Right cardiac atrium (tissue), 5 donors: ENCODE data around the gene GSAP. TPM values are rescaled to one million over a fixed set of nuclear protein-coding genes. Genes with fewer than 3 reads are reported as not detected.

ENCODE experiments used
- ATAC-seq, 2 donors: fragments of 200-7000 bp; cut with Tn5 transposase; one replicate each; pipeline versions ENCODE4 v1.8.0 to v1.9.1; 2020; ENCODE audit warnings: moderate library complexity in 2 of 2, mild to moderate bottlenecking in 1 of 2
- DNase-seq, 3 donors: peaks; one replicate each; pipeline ENCODE4 v3.0.0-alpha.2; 2020
- H3K27ac ChIP-seq: one replicate; pipeline ENCODE4 v1.5.1; 2013; ENCODE audit warnings: mild to moderate bottlenecking, low read length, control low read depth, moderate library complexity
- H3K27me3 ChIP-seq: one replicate; pipeline ENCODE4 v1.6.1; 2013; ENCODE audit not compliant: control insufficient read depth, insufficient read depth
- H3K4me1 ChIP-seq: one replicate; pipeline ENCODE4 v1.6.1; 2013; ENCODE audit warnings: low read length; ENCODE audit not compliant: control insufficient read depth, insufficient read depth
- H3K4me3 ChIP-seq: one replicate; pipeline ENCODE4 v1.5.1; 2013; ENCODE audit warnings: low read length, control low read depth
- H3K9me3 ChIP-seq: one replicate; pipeline ENCODE4 v1.6.1; 2013; ENCODE audit warnings: low read length; ENCODE audit not compliant: control insufficient read depth
- WGBS: extraction: QIAGEN DNeasy Blood & Tissue Kit; methylation state at CpG from one replicate; pipeline ENCODE4 v1.1.7; 2013; 5-methylcytosine and 5-hydroxymethylcytosine counted together
- intact Hi-C, 4 donors: fragments of 100-400 bp; cut with DNase I; formaldehyde crosslinking; loops; one replicate each; pipeline versions ENCODE4 v1.11.0 to v1.14.0; 2022 to 2023
- polyA plus RNA-seq: library from polyadenylated mRNA; stranded (reverse); fragments of 200-250 nt; gene quantifications from one replicate; pipeline ENCODE4 v1.2.3, GENCODE V29; 2013
- total RNA-seq, 4 donors: library from RNA; stranded (reverse); fragmentation: NEBNext Ultra II Directional; extraction: Animal tissue kit (Norgen Biotek cat#: 25700); gene quantifications; one replicate each; pipeline ENCODE4 v1.2.1, GENCODE V29; 2021
- donor health status: healthy with polysubstance abuse.
- donor health status: DM: no; HTN: yes; CAD: no.
- donor health status: DM: no; HTN: no; CAD: no.
- donor health status: DM: no; HTN: yes; CAD: no; lungs with severe emphysema.
- donor health status: DM: yes; HTN: yes; CAD: no.

Gene GSAP
- total and polyA plus RNA-seq, 5 donors, result 7.4 to 14.6 (median 10.8) TPM

- no peak overlapping the region for H3K4me3 ChIP-seq
- H3K4me1 ChIP-seq, result peaks cover 7% of the 10 kb centered on the region
- H3K9me3 ChIP-seq, result no peaks in the 10 kb centered on the region
- DNase-seq (no peak), ATAC-seq (no peak)
- intact Hi-C loops, result no loop called here
- no peak overlapping the region for H3K27ac ChIP-seq
- H3K27me3 ChIP-seq, result no peaks in the 10 kb centered on the region
- 91% methylated on average over 5 of the region's 5 CpGs for WGBS
Measured at GRCh38 chr7:77310982-77311381, 105.2 kb downstream of the GSAP start.

DNA sequence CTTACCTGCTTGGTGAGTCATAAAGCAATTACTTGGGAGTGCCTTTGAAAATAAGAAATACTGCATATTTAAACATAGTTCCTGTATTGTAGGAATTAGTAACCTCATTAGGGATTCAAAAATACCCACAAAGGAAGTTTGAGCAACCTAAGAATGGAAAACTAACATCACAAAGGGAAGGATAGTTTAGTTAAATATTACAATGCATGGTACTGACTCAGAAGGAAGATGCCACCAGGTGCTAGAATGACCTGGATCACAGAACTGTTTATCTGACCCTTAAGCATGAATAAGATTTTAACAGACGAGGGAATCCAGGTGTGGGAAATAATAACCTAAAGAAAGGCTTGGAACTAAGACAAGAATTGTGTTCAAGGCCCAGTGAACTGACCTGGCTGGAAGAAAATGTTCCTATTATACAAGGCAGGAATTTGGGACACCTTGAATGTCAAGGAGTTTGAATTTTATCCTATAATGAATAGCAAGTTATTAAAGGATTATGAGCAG lies 106.4 kb downstream of the GSAP start:
- H3K4me1 ChIP-seq, result peaks cover 7% of the 10 kb centered on the region
- 63% methylated on average over 1 of the region's 1 CpG for WGBS
- intact Hi-C loops, result no loop called here

DNA sequence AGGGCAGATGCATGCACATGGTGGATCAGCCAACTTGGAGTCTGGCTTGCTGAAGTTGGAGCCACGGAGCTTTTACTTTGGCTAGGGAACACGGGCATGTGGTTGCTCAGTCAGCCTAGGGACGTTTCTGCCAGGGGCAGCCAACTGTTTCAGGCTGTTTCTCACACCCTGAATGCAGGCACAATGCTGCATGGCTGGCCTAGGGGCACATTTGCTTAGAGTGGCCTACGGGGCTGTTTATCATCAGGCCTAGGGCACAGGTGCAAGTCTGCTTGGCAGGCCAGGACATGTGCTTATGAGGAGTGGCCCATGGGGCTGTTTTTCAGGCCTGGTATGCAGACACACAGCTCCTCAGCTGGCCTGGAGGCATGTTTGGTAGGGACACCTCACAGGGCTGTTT lies 107.4 kb downstream of the GSAP start:
- no peak overlapping the region for H3K27ac ChIP-seq

More for the DNA sequence above, 106.4 kb downstream of the GSAP start:
- DNase-seq (no peak), ATAC-seq (no peak)
- H3K9me3 ChIP-seq, result no peaks in the 10 kb centered on the region
- H3K27ac ChIP-seq, result no peak overlapping the region
- no peaks in the 10 kb centered on the region for H3K27me3 ChIP-seq
- H3K4me3 ChIP-seq, result no peak overlapping the region

DNA sequence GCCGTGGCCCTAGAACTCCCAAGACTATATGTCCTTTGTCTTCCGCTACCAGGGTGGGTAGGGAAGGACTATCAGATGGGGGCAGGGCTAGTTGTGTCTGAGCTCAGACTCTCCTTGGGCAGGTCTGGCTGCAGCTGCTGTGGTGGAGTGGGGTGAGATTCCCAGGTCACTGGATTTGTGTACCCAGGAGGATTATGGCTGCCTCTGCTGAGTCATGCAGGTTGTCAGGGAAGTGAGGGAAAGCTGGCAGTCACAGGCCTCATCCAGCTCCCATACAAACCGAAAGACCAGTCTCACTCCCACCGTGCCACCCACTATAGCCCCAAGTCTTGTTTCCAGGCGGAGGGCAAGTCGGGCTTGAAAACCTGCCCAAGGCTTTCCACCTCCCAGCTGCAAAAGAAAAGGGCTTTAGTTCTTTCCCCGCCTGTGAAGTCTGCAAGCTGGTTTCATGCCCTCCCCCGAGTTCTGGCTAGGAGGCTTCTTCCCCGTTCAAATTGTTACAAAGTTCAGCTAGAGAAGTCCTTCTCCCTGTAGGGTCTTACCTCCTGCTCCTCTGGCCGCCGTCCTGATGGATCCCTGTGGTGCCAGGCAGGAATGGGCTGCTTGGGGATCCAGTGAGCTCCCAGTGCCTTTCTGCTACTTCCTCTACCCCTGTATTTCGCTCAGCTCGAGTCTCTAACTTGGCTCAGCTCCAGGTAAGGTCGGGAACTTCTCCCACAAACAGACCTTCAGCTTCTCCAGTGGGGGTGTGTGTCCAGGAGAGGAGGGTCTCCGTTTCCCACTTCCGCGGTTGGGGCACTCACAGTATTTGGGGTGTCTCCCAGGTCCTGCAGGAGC lies 109.7 kb downstream of the GSAP start:
- peak in 1 of 3 donors; percentile 23 for DNase-seq
- intact Hi-C loops, result no loop called here
- no peaks in the 10 kb centered on the region for H3K27me3 ChIP-seq
- H3K4me1 ChIP-seq, result peaks cover 5% of the 10 kb centered on the region
- H3K27ac ChIP-seq, result no peak overlapping the region
- no peaks in the 10 kb centered on the region for H3K9me3 ChIP-seq
- H3K4me3 ChIP-seq, result no peak overlapping the region
- no peak for ATAC-seq
- WGBS, result 79% methylated on average over 17 of the region's 17 CpGs

More for the DNA sequence above, 107.4 kb downstream of the GSAP start:
- ATAC-seq, result peak; percentile 14 to 45
- 58% methylated on average over 4 of the region's 4 CpGs for WGBS
- Histone ChIP-seq H3K4me3 (no peak overlapping the region), H3K9me3 (no peaks in the 10 kb centered on the region), H3K27me3 (no peaks in the 10 kb centered on the region), H3K4me1 (peaks cover 7% of the 10 kb centered on the region)
- DNase-seq, result peak in 1 of 3 donors; percentile 63
- intact Hi-C loops, result no loop called here

DNA sequence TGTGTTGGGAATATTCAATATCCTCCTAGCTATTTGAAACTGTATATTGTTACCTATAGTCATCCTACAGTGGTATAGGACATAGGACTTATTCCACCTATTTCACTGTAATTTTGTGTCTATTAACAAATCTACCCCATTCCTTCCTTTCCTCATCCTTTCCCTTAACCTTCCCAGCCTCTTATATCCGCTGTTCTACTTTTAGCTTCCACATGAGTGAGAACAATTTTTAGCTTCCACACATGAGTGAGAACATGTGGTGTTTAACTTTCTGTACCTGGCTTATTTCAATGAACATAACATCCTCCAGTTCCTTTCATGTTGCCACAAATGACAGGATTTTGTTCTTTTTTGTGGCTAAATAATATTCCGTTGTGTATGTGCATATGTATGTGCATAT lies 120.6 kb downstream of the GSAP start:
- no peak for DNase-seq
- no peak overlapping the region for H3K4me3 ChIP-seq
- intact Hi-C loops, result no loop called here
- no peak overlapping the region for H3K27ac ChIP-seq
- no peaks in the 10 kb centered on the region for H3K9me3 ChIP-seq
- H3K4me1 ChIP-seq, result no peaks in the 10 kb centered on the region
- no peak for ATAC-seq
- 99% methylated on average over 2 of the region's 2 CpGs for WGBS
- no peaks in the 10 kb centered on the region for H3K27me3 ChIP-seq

- 74% methylated on average over 4 of the region's 4 CpGs for WGBS
- H3K4me3 ChIP-seq, result no peak overlapping the region
- no peaks in the 10 kb centered on the region for H3K27me3 ChIP-seq
- H3K27ac ChIP-seq, result no peak overlapping the region
- intact Hi-C loops, result no loop called here
- H3K9me3 ChIP-seq, result no peaks in the 10 kb centered on the region
- ATAC-seq, result no peak
- H3K4me1 ChIP-seq, result no peaks in the 10 kb centered on the region
- DNase-seq, result no peak
Measured at GRCh38 chr7:77293046-77293445, 123.1 kb downstream of the GSAP start.

DNA sequence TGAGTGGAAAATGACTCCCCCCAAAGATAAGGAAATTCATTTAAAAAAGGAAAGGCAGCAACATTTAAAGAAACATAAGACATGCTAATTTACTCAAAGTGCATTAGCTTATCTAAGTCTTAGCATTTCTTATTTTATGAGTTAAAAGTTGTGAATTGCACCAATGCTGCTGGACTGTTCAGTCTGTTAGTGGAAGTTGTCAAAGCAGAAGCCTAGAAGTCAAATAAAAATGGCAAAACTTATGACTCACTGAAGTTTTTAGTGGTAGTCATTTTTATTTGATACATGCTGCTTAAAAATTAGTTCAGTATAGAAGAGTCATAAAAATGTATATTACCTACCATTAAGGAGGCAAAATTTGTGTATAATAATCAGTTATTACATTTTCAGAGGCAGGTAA lies 125.7 kb downstream of the GSAP start:
- no peak for DNase-seq
- H3K4me3 ChIP-seq, result no peak overlapping the region
- H3K4me1 ChIP-seq, result no peaks in the 10 kb centered on the region
- H3K27ac ChIP-seq, result no peak overlapping the region
- intact Hi-C loops, result no loop called here
- H3K9me3 ChIP-seq, result no peaks in the 10 kb centered on the region
- no peak for ATAC-seq
- H3K27me3 ChIP-seq, result no peaks in the 10 kb centered on the region

GRCh38 chr7:77289387-77289786 lies 126.8 kb downstream of the GSAP start:
- no peak for ATAC-seq

GRCh38 chr7:77288676-77289320 lies 127.4 kb downstream of the GSAP start:
- Histone ChIP-seq H3K27me3 (no peaks in the 10 kb centered on the region), H3K4me3 (no peak overlapping the region), H3K4me1 (peaks cover 2% of the 10 kb centered on the region), H3K9me3 (no peaks in the 10 kb centered on the region), H3K27ac (no peak overlapping the region)
- intact Hi-C loops, result no loop called here
- ATAC-seq (no peak), DNase-seq (no peak)
- WGBS, result 60% methylated on average over 7 of the region's 7 CpGs

More at GRCh38 chr7:77289387-77289786, 126.8 kb downstream of the GSAP start:
- intact Hi-C loops, result no loop called here
- over 99% methylated on average over 3 of the region's 3 CpGs for WGBS
- H3K9me3 ChIP-seq, result no peaks in the 10 kb centered on the region
- no peak overlapping the region for H3K4me3 ChIP-seq
- H3K27ac ChIP-seq, result no peak overlapping the region
- no peak for DNase-seq
- H3K4me1 ChIP-seq, result no peaks in the 10 kb centered on the region
- H3K27me3 ChIP-seq, result no peaks in the 10 kb centered on the region

DNA sequence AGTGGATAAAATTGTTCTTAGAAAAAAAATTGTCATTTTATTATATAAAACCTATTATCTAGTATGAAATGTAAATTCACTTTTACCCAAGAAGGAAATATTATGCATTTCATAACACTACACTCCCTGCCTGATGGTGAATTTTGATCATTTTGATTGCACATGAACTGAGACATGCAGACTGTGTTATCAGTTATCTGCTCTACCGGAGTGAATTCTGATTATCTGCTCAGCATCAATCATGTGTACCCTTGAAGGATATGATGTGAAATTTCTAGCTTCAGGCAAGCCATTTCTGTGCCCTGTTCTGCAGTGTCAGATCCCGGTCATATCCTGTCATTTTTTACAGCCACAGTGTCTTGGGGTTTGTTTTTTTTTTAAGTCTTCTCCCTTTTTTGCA lies 131.5 kb downstream of the GSAP start:
- no peaks in the 10 kb centered on the region for H3K9me3 ChIP-seq
- 25% methylated on average over 2 of the region's 2 CpGs for WGBS
- no peak overlapping the region for H3K4me3 ChIP-seq
- intact Hi-C loops, result no loop called here
- no peak for ATAC-seq
- H3K4me1 ChIP-seq, result peaks cover 2% of the 10 kb centered on the region
- H3K27me3 ChIP-seq, result no peaks in the 10 kb centered on the region
- DNase-seq, result no peak
- H3K27ac ChIP-seq, result no peak overlapping the region

- no peaks in the 10 kb centered on the region for H3K27me3 ChIP-seq
- ATAC-seq (no peak), DNase-seq (no peak)
- no peak overlapping the region for H3K27ac ChIP-seq
- peaks cover 2% of the 10 kb centered on the region for H3K4me1 ChIP-seq
- intact Hi-C loops, result no loop called here
- H3K9me3 ChIP-seq, result no peaks in the 10 kb centered on the region
- no peak overlapping the region for H3K4me3 ChIP-seq
- WGBS, result 86% methylated on average over 4 of the region's 4 CpGs
Measured at GRCh38 chr7:77284005-77284404, 132.1 kb downstream of the GSAP start.
